HepG2 (cell line): ENCODE data around the gene LRRN4CL. TPM values are rescaled to one million over a fixed set of nuclear protein-coding genes. Genes with fewer than 3 reads are reported as not detected.

Source experiments
- ATAC-seq: fragments of 200-7000 bp; cut with Tn5 transposase; 3 replicates; pipeline ENCODE4 v1.9.1; 2020; ENCODE audit warnings: mild to moderate bottlenecking, moderate library complexity
- BruUV-seq: library from RNA; stranded (reverse); fragments of 400-500 nt; replicated peaks from 2 replicates; lab custom pipeline; 2021; lab: Mats Ljungman, UMichigan
- CTCF ChIA-PET: fragments of 300-600 bp; formaldehyde crosslinking; extraction: SDS; loops from one replicate; lab custom pipeline; 2021; ENCODE audit warnings: low total read pairs, inconsistent platforms, low intra/inter-chr PET ratio; lab: Yijun Ruan, JAX
- POLR2A ChIA-PET: fragments of 350-600 bp; sonication (Branson Sonifier 250); formaldehyde crosslinking; loops from one replicate; lab custom pipeline; 2020; ENCODE audit warnings: antibody characterized with exemption, inconsistent platforms; lab: Yijun Ruan, JAX
- DNase-seq: peaks from one replicate; pipeline ENCODE4 v3.0.0-alpha.2; 2015; ENCODE audit warnings: low spot score
- FAIRE-seq: peaks from 3 replicates; lab custom pipeline; 2011; peaks lifted over from hg19 to GRCh38; lab: Jason Lieb, UNC
- H2AFZ ChIP-seq: one replicate; pipeline ENCODE4 v1.6.1; 2011; ENCODE audit warnings: low read length, inconsistent platforms
- H3K27ac ChIP-seq: fragments of 300-600 bp; 3 replicates; pipeline ENCODE4 v1.8.0; 2011; ENCODE audit warnings: mixed run types, mild to moderate bottlenecking, mixed read lengths, low read length, inconsistent platforms; ENCODE audit not compliant: insufficient read depth; ENCODE audit errors: extremely low read length
- H3K27me3 ChIP-seq, 2 experiments: fragments of 200-600 bp in 1 of 2; 2 replicates in 1 of 2; 3 replicates in 1 of 2; pipeline versions ENCODE4 v1.6.0 to v1.8.0; 2011; ENCODE audit warnings: low read length in 2 of 2, mild to moderate bottlenecking in 2 of 2, moderate library complexity in 2 of 2, inconsistent platforms in 1 of 2; ENCODE audit not compliant: insufficient read depth in 2 of 2, control insufficient read depth in 1 of 2
- H3K36me3 ChIP-seq, 2 experiments: fragments of 200-600 bp in 1 of 2; replicated peaks in 1 of 2; 2 replicates in 1 of 2; 3 replicates in 1 of 2; pipeline versions ENCODE4 v1.5.1 to v1.8.0; 2011; ENCODE audit warnings: low read length in 2 of 2, inconsistent platforms in 1 of 2; ENCODE audit not compliant: insufficient read depth in 2 of 2, control insufficient read depth in 1 of 2
- H3K4me1 ChIP-seq: 2 replicates; pipeline ENCODE4 v1.5.1; 2012; ENCODE audit warnings: low read length, inconsistent platforms; ENCODE audit not compliant: insufficient read depth
- H3K4me2 ChIP-seq: 2 replicates; pipeline ENCODE4 v1.6.0; 2011; ENCODE audit warnings: low read depth, low read length, inconsistent platforms
- H3K4me3 ChIP-seq, 3 experiments: fragments of 200-600 bp in 1 of 3; sonication (generic), shearing (Covaris generic) in 1 of 3; replicated peaks in 1 of 3; 2 replicates each; pipeline ENCODE4 v1.5.1; 2011 to 2016; ENCODE audit warnings: low read length in 3 of 3, inconsistent platforms in 2 of 3, low read depth in 2 of 3, mild to moderate bottlenecking in 2 of 3, control low read depth in 1 of 3, mixed read lengths in 1 of 3; ENCODE audit not compliant: insufficient read depth in 1 of 3
- H3K79me2 ChIP-seq: one replicate; pipeline ENCODE4 v1.6.1; 2011; ENCODE audit warnings: low read length, inconsistent platforms; ENCODE audit not compliant: insufficient read depth
- H3K9ac ChIP-seq: 2 replicates; pipeline ENCODE4 v1.6.0; 2011; ENCODE audit warnings: mild to moderate bottlenecking, low read depth, low read length, inconsistent platforms; ENCODE audit not compliant: insufficient read depth
- H3K9me3 ChIP-seq: 2 replicates; pipeline ENCODE4 v1.5.1; 2012; ENCODE audit warnings: mild to moderate bottlenecking, low read length
- H4K20me1 ChIP-seq: 2 replicates; pipeline ENCODE4 v1.6.0; 2011; ENCODE audit warnings: inconsistent platforms, mild to moderate bottlenecking, low read length, moderate library complexity; ENCODE audit not compliant: insufficient read depth
- AGO2 ChIP-seq: fragments of 200-400 bp; formaldehyde crosslinking; optimal IDR thresholded peaks from 2 replicates; pipeline ENCODE3; 2017; ENCODE audit warnings: mild to moderate bottlenecking, low read depth, low read length, moderate library complexity
- AKAP8 ChIP-seq: sonication (generic); formaldehyde crosslinking; IDR thresholded peaks from 2 replicates; pipeline ENCODE4 v1.5.1; 2020; ENCODE audit warnings: mild to moderate bottlenecking, missing genetic modification reagents
- POLR2G ChIP-seq: fragments of 200-400 bp; formaldehyde crosslinking; IDR thresholded peaks from 2 replicates; pipeline ENCODE4 v1.6.1; 2018; ENCODE audit warnings: mild to moderate bottlenecking, low read depth, low read length, moderate library complexity
- RBAK ChIP-seq: sonication (generic); formaldehyde crosslinking; IDR thresholded peaks from 2 replicates; pipeline ENCODE4 v1.5.1; 2020; ENCODE audit warnings: mild to moderate bottlenecking, missing genetic modification reagents
- RBM22 ChIP-seq: fragments of 200-400 bp; formaldehyde crosslinking; optimal IDR thresholded peaks from 2 replicates; pipeline ENCODE3; 2017; ENCODE audit warnings: mild to moderate bottlenecking, low read length, moderate library complexity
- ZNF354B ChIP-seq: sonication (generic); formaldehyde crosslinking; IDR thresholded peaks from 2 replicates; pipeline ENCODE4 v1.8.0; 2022; ENCODE audit warnings: mild to moderate bottlenecking, missing genetic modification reagents
- ZNF7 ChIP-seq: IDR thresholded peaks from 2 replicates; pipeline ENCODE4 v1.6.1; 2016; ENCODE audit warnings: missing biosample characterization, missing genetic modification reagents
- ZNF816 ChIP-seq: sonication (generic); formaldehyde crosslinking; IDR thresholded peaks from 2 replicates; pipeline ENCODE4 v1.8.0; 2022; ENCODE audit warnings: missing genetic modification reagents, mild to moderate bottlenecking, borderline replicate concordance
- WGBS: methylation state at CpG from one replicate; pipeline ENCODE4 v1.1.6; 2017; ENCODE audit warnings: low lambda C conversion rate; 5-methylcytosine and 5-hydroxymethylcytosine counted together
- in situ Hi-C: cut with HindIII; loops from 2 replicates; pipeline ENCODE4 v1.10.0; 2017; ENCODE audit warnings: low pct_unique_long_range_greater_than_20kb; ENCODE audit not compliant: extremely low pct_ligation_motif_present
- intact Hi-C: fragments of 100-400 bp; cut with micrococcal nuclease; formaldehyde crosslinking; loops from one replicate; pipeline ENCODE4 v1.10.0; 2022; ENCODE audit not compliant: unreplicated experiment
- polyA plus RNA-seq, 8 experiments: library from polyadenylated mRNA; depleted of rRNA in 3 of 8; stranded (reverse) in 7 of 8; unstranded in 1 of 8; fragments of >200 nt; fragmentation: Illumina TruSeq in 4 of 8; extraction: Trizol in 4 of 8; gene quantifications; 2 replicates each; pipeline versions ENCODE4 v1.2.1 to v1.2.3, GENCODE V29; 2011 to 2016; ENCODE audit warnings: low read depth in 4 of 8, missing spikeins in 1 of 8, mixed read lengths in 1 of 8; ENCODE audit not compliant: insufficient read depth in 1 of 8
- total RNA-seq, 5 experiments: library from RNA; depleted of rRNA; stranded (reverse); fragments of >200 nt; fragmentation: Illumina TruSeq; extraction: Trizol; gene quantifications; 2 replicates each; pipeline ENCODE4 v1.2.3, GENCODE V29; 2016; ENCODE audit warnings: low read depth in 1 of 5
- TF ChIP-seq, protein P1 (sequence below): sonication (generic); formaldehyde crosslinking; IDR thresholded peaks from 2 replicates; pipeline ENCODE4 v1.4.0; 2020; ENCODE audit warnings: low read depth, missing genetic modification reagents
- TF ChIP-seq, protein P2 (sequence below): sonication (generic); formaldehyde crosslinking; IDR thresholded peaks from 2 replicates; pipeline ENCODE4 v1.5.0; 2020; ENCODE audit warnings: missing genetic modification reagents
- TF ChIP-seq, protein P3 (sequence below): IDR thresholded peaks from 2 replicates; pipeline ENCODE4 v1.6.1; 2016; ENCODE audit warnings: low read depth, control low read depth
- TF ChIP-seq, protein P4 (sequence below): sonication (generic); formaldehyde crosslinking; IDR thresholded peaks from 2 replicates; pipeline ENCODE4 v1.5.0; 2020; ENCODE audit warnings: mild to moderate bottlenecking, missing genetic modification reagents
- TF ChIP-seq, protein P5 (sequence below): sonication (generic); formaldehyde crosslinking; IDR thresholded peaks from 2 replicates; pipeline ENCODE4 v1.9.0; 2021; ENCODE audit warnings: missing genetic modification reagents, borderline replicate concordance

LRRN4CL gene
- total and polyA plus RNA-seq, 2 of the 13 experiments (the other 11 are each of a cell fraction or from before 2014, with no cell fraction given), result 0.11 TPM; not detected in 1

DNA sequence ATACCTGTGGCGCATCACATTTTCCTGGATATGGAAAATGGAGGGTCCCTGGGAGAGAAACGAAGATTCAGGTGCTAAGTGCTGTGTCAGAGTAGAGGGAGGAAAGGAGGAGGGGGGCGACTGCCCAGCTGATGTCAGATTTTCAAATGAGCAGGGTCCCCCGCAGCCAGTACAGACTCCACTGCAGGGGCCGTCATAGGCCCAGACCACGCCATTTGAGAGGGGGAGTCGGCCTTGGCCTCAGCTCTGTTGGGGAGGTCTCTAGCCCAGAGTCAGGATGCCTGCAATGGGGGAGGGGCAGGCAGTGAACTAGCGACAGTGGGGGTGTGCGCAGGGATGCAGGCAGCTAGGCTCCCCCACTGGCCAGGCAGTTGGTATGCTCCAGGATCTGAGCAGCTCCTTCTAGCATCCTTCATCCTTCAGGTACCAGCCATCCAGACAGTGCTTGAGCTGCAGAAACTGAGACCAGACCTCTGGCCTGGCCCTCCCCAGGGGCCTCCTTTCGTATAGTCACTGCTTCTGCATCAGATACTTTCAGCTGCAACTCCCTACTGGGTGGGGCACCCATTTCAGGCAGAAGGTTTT is 18.0 kb upstream of the LRRN4CL start, which contains the start of the genes BSCL2 and GNG3:
Gene BSCL2 (minus strand): TSS at position 148 of the 585 bp plus-strand sequence. CDS start 229 bp downstream, outside the sequence.
Gene GNG3 (plus strand): TSS at position 400 of the 585 bp plus-strand sequence. CDS start 620 bp downstream, outside the sequence.
- ChIA-PET POLR2A (interaction anchor here (0.9 to 4.3 kb wide), 7 partner anchors 20 to 124 kb away, joined by 3 to 27 read pairs (median 4); partner anchors contain the start of genes HNRNPUL2, INTS5, POLR2G and STX5), CTCF (no interaction called here)
- Histone ChIP-seq H2AFZ (no peak within 1 kb of the TSS), H4K20me1 (peaks cover 6% of the 10 kb centered on the region; the same call in 1 of the 2 replicates), H3K36me3 (peaks cover 9 to 36% of the 10 kb centered on the region in 2 experiments), H3K79me2 (no peaks in the 10 kb centered on the region), H3K4me1 (peaks cover 18% of the 10 kb centered on the region), H3K4me3 (peak within 1 kb of the TSS in 2 of 3 experiments; percentile 21 to 51; a peak in 3 of 6 replicates), H3K27ac (peak within 1 kb of the TSS; percentile 49), H3K9me3 (no peaks in the 10 kb centered on the region), H3K4me2 (peak within 1 kb of the TSS; percentile 99), H3K9ac (0 out of 2 replicates have a peak within 1 kb of the TSS, but pooled peaks have one; percentile 31), H3K27me3 (no peaks in the 10 kb centered on the region)
- DNase-seq (no peak), FAIRE-seq (no peak), ATAC-seq (no peak)
- no TSS peak for BruUV-seq
- intact Hi-C loops, result no loop called here
- TF ChIP-seq, protein P1, sequence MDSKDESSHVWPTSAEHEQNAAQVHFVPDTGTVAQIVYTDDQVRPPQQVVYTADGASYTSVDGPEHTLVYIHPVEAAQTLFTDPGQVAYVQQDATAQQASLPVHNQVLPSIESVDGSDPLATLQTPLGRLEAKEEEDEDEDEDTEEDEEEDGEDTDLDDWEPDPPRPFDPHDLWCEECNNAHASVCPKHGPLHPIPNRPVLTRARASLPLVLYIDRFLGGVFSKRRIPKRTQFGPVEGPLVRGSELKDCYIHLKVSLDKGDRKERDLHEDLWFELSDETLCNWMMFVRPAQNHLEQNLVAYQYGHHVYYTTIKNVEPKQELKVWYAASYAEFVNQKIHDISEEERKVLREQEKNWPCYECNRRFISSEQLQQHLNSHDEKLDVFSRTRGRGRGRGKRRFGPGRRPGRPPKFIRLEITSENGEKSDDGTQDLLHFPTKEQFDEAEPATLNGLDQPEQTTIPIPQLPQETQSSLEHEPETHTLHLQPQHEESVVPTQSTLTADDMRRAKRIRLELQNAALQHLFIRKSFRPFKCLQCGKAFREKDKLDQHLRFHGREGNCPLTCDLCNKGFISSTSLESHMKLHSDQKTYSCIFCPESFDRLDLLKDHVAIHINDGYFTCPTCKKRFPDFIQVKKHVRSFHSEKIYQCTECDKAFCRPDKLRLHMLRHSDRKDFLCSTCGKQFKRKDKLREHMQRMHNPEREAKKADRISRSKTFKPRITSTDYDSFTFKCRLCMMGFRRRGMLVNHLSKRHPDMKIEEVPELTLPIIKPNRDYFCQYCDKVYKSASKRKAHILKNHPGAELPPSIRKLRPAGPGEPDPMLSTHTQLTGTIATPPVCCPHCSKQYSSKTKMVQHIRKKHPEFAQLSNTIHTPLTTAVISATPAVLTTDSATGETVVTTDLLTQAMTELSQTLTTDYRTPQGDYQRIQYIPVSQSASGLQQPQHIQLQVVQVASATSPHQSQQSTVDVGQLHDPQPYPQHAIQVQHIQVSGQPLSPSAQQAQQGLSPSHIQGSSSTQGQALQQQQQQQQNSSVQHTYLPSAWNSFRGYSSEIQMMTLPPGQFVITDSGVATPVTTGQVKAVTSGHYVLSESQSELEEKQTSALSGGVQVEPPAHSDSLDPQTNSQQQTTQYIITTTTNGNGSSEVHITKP (CRISPR knock-in tag), result peak; percentile 92
- TF ChIP-seq AGO2, result peak; percentile 79
- no peak for TF ChIP-seq RBAK
- TF ChIP-seq, protein P2, sequence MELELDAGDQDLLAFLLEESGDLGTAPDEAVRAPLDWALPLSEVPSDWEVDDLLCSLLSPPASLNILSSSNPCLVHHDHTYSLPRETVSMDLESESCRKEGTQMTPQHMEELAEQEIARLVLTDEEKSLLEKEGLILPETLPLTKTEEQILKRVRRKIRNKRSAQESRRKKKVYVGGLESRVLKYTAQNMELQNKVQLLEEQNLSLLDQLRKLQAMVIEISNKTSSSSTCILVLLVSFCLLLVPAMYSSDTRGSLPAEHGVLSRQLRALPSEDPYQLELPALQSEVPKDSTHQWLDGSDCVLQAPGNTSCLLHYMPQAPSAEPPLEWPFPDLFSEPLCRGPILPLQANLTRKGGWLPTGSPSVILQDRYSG (CRISPR knock-in tag), result no peak
- TF ChIP-seq, protein P3, sequence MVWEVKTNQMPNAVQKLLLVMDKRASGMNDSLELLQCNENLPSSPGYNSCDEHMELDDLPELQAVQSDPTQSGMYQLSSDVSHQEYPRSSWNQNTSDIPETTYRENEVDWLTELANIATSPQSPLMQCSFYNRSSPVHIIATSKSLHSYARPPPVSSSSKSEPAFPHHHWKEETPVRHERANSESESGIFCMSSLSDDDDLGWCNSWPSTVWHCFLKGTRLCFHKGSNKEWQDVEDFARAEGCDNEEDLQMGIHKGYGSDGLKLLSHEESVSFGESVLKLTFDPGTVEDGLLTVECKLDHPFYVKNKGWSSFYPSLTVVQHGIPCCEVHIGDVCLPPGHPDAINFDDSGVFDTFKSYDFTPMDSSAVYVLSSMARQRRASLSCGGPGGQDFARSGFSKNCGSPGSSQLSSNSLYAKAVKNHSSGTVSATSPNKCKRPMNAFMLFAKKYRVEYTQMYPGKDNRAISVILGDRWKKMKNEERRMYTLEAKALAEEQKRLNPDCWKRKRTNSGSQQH, result no peak
- peak; percentile 54; the same call in 1 of the 2 replicates for TF ChIP-seq POLR2G
- no peak for TF ChIP-seq ZNF354B (CRISPR knock-in tag)
- no peak for TF ChIP-seq ZNF7
- TF ChIP-seq RBM22, result peak; percentile 68
- TF ChIP-seq, protein P4, sequence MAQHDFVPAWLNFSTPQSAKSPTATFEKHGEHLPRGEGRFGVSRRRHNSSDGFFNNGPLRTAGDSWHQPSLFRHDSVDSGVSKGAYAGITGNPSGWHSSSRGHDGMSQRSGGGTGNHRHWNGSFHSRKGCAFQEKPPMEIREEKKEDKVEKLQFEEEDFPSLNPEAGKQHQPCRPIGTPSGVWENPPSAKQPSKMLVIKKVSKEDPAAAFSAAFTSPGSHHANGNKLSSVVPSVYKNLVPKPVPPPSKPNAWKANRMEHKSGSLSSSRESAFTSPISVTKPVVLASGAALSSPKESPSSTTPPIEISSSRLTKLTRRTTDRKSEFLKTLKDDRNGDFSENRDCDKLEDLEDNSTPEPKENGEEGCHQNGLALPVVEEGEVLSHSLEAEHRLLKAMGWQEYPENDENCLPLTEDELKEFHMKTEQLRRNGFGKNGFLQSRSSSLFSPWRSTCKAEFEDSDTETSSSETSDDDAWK (CRISPR knock-in tag), result no peak
- TF ChIP-seq, protein P5, sequence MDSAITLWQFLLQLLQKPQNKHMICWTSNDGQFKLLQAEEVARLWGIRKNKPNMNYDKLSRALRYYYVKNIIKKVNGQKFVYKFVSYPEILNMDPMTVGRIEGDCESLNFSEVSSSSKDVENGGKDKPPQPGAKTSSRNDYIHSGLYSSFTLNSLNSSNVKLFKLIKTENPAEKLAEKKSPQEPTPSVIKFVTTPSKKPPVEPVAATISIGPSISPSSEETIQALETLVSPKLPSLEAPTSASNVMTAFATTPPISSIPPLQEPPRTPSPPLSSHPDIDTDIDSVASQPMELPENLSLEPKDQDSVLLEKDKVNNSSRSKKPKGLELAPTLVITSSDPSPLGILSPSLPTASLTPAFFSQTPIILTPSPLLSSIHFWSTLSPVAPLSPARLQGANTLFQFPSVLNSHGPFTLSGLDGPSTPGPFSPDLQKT (CRISPR knock-in tag), result no peak
- peak; percentile 55; the same call in 1 of the 2 replicates for TF ChIP-seq AKAP8 (CRISPR knock-in tag)
- no peak for TF ChIP-seq ZNF816
- WGBS, result 96% methylated on average over 7 of the region's 10 CpGs
- in situ Hi-C loops, result loop anchor here (10.0 kb wide), 1 partner anchor 313 kb away; no protein-coding TSS in a partner anchor
